Measurements from ENCODE around the gene GP1BB.

DNA sequence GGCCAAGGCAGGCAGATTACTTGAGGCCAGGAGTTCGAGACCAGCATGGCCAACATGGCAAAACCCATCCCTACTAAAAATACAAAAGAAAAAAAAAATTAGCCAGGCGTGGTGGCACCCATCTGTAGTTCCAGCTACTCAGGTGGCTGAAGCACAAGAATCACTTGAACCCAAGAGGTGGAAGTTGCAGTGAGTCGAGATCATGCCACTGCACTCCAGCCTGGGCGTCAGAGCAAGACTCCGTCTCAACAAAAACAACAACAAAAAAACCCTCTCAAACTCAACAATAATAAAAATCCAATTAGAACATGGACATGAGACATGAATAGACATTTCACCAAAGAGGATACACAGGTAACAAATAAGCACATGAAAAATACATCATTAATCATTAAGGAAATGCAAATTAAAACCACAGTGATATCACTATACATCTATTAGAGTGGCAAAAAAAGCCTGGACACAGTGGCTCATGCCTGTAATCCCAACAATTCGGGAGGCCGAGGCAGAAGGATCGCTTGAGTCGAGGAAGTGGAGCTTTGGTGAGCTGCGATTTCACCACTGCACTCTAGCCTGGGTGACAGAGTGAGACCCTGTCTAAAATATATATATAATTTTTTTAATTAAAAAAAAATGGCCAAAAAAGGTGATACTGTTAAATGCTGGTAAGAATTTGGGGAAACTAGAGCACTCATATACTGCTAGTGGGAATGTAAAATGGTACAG, 21.8 kb upstream of the GP1BB start:
- TF ChIP-seq, protein P1, sequence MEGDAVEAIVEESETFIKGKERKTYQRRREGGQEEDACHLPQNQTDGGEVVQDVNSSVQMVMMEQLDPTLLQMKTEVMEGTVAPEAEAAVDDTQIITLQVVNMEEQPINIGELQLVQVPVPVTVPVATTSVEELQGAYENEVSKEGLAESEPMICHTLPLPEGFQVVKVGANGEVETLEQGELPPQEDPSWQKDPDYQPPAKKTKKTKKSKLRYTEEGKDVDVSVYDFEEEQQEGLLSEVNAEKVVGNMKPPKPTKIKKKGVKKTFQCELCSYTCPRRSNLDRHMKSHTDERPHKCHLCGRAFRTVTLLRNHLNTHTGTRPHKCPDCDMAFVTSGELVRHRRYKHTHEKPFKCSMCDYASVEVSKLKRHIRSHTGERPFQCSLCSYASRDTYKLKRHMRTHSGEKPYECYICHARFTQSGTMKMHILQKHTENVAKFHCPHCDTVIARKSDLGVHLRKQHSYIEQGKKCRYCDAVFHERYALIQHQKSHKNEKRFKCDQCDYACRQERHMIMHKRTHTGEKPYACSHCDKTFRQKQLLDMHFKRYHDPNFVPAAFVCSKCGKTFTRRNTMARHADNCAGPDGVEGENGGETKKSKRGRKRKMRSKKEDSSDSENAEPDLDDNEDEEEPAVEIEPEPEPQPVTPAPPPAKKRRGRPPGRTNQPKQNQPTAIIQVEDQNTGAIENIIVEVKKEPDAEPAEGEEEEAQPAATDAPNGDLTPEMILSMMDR (conservative IDR thresholded peaks at IDR 0.05; ENCODE audit: low read depth, low read length): no peak
- TF ChIP-seq POLR2A (IDR thresholded peaks at IDR 0.05; ENCODE audit: low read depth, low read length) (no peak), RFX5 (IDR thresholded peaks at IDR 0.05; ENCODE audit: low read depth, low read length) (no peak), SMC3 (IDR thresholded peaks at IDR 0.05; ENCODE audit: low read depth, low read length) (no peak), RCOR1 (IDR thresholded peaks at IDR 0.05; ENCODE audit: insufficient replicate concordance, low read length) (no peak), MAFK (IDR thresholded peaks at IDR 0.05; ENCODE audit: low read depth, low read length) (no peak), USF2 (IDR thresholded peaks at IDR 0.05; ENCODE audit: low read depth, low read length) (no peak), RAD21 (IDR thresholded peaks at IDR 0.05; ENCODE audit: low read length) (no peak), FOS (IDR thresholded peaks at IDR 0.05; ENCODE audit: low read depth, low read length) (no peak), BHLHE40 (IDR thresholded peaks at IDR 0.05; ENCODE audit: low read depth, low read length) (no peak), MXI1 (IDR thresholded peaks at IDR 0.05; ENCODE audit: borderline replicate concordance, low read depth, low read length) (no peak), CHD1 (IDR thresholded peaks at IDR 0.05; ENCODE audit: low read depth, low read length) (no peak)

Measured in IMR-90 (cell line).